H1 (cell line): ENCODE measurements around the gene SPACA5. TPM values are rescaled to one million over a fixed set of nuclear protein-coding genes. Genes with fewer than 3 reads are reported as not detected.

ENCODE experiments used
- CTCF ChIA-PET: fragments of 300-600 bp; sonication (Branson Sonifier 250); formaldehyde crosslinking; loops from one replicate; lab custom pipeline; 2021; ENCODE audit not compliant: partially characterized antibody; lab: Charles Lee
- POLR2A ChIA-PET: fragments of 300-600 bp; sonication (Branson Sonifier 250); formaldehyde crosslinking; loops from one replicate; lab custom pipeline; 2021; ENCODE audit warnings: inconsistent platforms; ENCODE audit not compliant: partially characterized antibody; lab: Charles Lee
- DNase-seq, 2 experiments: peaks; one replicate each; pipeline versions ENCODE4 v3.0.0 to v3.0.0-alpha.2; 2010 to 2022; ENCODE audit warnings: low spot score in 2 of 2, low read depth in 1 of 2, mixed read lengths in 1 of 2
- FAIRE-seq: peaks from 2 replicates; lab custom pipeline; 2011; peaks lifted over from hg19 to GRCh38; lab: Jason Lieb, UNC
- H2AFZ ChIP-seq: 2 replicates; pipeline ENCODE4 v1.8.1; 2012; ENCODE audit warnings: low read length, inconsistent platforms
- H2AK5ac ChIP-seq: 2 replicates; pipeline ENCODE4 v1.6.1; 2013; ENCODE audit warnings: low read depth, low read length
- H2BK120ac ChIP-seq: replicated peaks from 2 replicates; pipeline ENCODE3; 2013; ENCODE audit warnings: low read depth, low read length, inconsistent platforms
- H2BK12ac ChIP-seq: 2 replicates; pipeline ENCODE4 v1.6.1; 2013; ENCODE audit warnings: low read depth, low read length
- H2BK15ac ChIP-seq: 2 replicates; pipeline ENCODE4 v1.6.1; 2013; ENCODE audit warnings: low read length
- H2BK20ac ChIP-seq: 2 replicates; pipeline ENCODE4 v1.6.1; 2013; ENCODE audit warnings: low read length
- H2BK5ac ChIP-seq: 2 replicates; pipeline ENCODE4 v1.6.1; 2013; ENCODE audit warnings: low read depth, low read length
- H3K14ac ChIP-seq: 2 replicates; pipeline ENCODE4 v1.6.1; 2013; ENCODE audit warnings: inconsistent platforms; ENCODE audit not compliant: insufficient read length
- H3K18ac ChIP-seq: 2 replicates; pipeline ENCODE4 v1.6.1; 2013; ENCODE audit warnings: low read length; ENCODE audit errors: extremely low read depth
- H3K23ac ChIP-seq: 2 replicates; pipeline ENCODE4 v1.6.1; 2013; ENCODE audit warnings: inconsistent platforms; ENCODE audit not compliant: insufficient read length
- H3K23me2 ChIP-seq: 2 replicates; pipeline ENCODE4 v1.6.1; 2013; ENCODE audit warnings: low read depth, low read length
- H3K27ac ChIP-seq: 2 replicates; pipeline ENCODE4 v1.6.1; 2011; ENCODE audit warnings: low read depth, low read length, inconsistent platforms
- H3K27me3 ChIP-seq, 4 experiments: replicated peaks in 1 of 4; 1 replicate in 1 of 4; 2 replicates in 3 of 4; pipeline versions ENCODE4 v1.6.1 to v1.8.1; 2011 to 2013; ENCODE audit warnings: low read length in 3 of 4, mild to moderate bottlenecking in 3 of 4, inconsistent platforms in 2 of 4, mixed read lengths in 2 of 4, moderate library complexity in 1 of 4; ENCODE audit not compliant: control insufficient read depth in 3 of 4, insufficient read depth in 3 of 4; ENCODE audit errors: extremely low read depth in 1 of 4
- H3K36me3 ChIP-seq, 4 experiments: 2 replicates each; pipeline versions ENCODE4 v1.6.1 to v1.8.1; 2011 to 2013; ENCODE audit warnings: mild to moderate bottlenecking in 4 of 4, low read length in 3 of 4, moderate library complexity in 2 of 4, control low read depth in 1 of 4, inconsistent platforms in 1 of 4; ENCODE audit not compliant: insufficient read depth in 4 of 4, control insufficient read depth in 2 of 4
- H3K4ac ChIP-seq: replicated peaks from 2 replicates; pipeline ENCODE3; 2013; ENCODE audit warnings: low read length, low read depth, mixed read lengths, inconsistent platforms; ENCODE audit not compliant: insufficient read length
- H3K4me1 ChIP-seq, 4 experiments: replicated peaks in 1 of 4; 1 replicate in 1 of 4; 2 replicates in 3 of 4; pipeline versions ENCODE4 v1.6.1 to v1.8.1; 2011 to 2013; ENCODE audit warnings: low read length in 3 of 4, inconsistent platforms in 2 of 4, mixed read lengths in 1 of 4; ENCODE audit not compliant: insufficient read depth in 4 of 4, control insufficient read depth in 3 of 4
- H3K4me2 ChIP-seq, 2 experiments: 2 replicates each; pipeline versions ENCODE4 v1.6.1 to v1.8.1; 2011 to 2013; ENCODE audit warnings: low read depth in 2 of 2, low read length in 2 of 2, control low read depth in 1 of 2, inconsistent platforms in 1 of 2, mild to moderate bottlenecking in 1 of 2; ENCODE audit not compliant: insufficient read depth in 1 of 2
- H3K4me3 ChIP-seq, 4 experiments: fragments of 200-600, 300-600 bp in 1 of 4; sonication (generic), shearing (Covaris generic), sonication (Bioruptor Twin) in 1 of 4; 2 replicates each; pipeline versions ENCODE4 v1.5.1 to v1.8.1; 2011 to 2016; ENCODE audit warnings: low read length in 4 of 4, low read depth in 3 of 4, control low read depth in 2 of 4, inconsistent platforms in 2 of 4, mild to moderate bottlenecking in 2 of 4, mixed read lengths in 1 of 4, moderate library complexity in 1 of 4; ENCODE audit not compliant: insufficient read depth in 2 of 4; ENCODE audit errors: extremely low read depth in 1 of 4
- H3K56ac ChIP-seq: replicated peaks from 2 replicates; pipeline ENCODE3; 2013; ENCODE audit warnings: low read depth, mild to moderate bottlenecking, mixed read lengths, low read length, inconsistent platforms; ENCODE audit not compliant: insufficient read length
- H3K79me1 ChIP-seq: 2 replicates; pipeline ENCODE4 v1.6.1; 2013; ENCODE audit warnings: low read depth, low read length, control low read depth
- H3K79me2 ChIP-seq, 2 experiments: 2 replicates each; pipeline versions ENCODE4 v1.6.1 to v1.8.1; 2012 to 2013; ENCODE audit warnings: low read length in 2 of 2, mild to moderate bottlenecking in 2 of 2, inconsistent platforms in 1 of 2; ENCODE audit not compliant: insufficient read depth in 2 of 2, control insufficient read depth in 1 of 2
- H3K9ac ChIP-seq, 4 experiments: replicated peaks in 1 of 4; 1 replicate in 1 of 4; 2 replicates in 3 of 4; pipeline versions ENCODE4 v1.6.1 to v1.8.1; 2011 to 2013; ENCODE audit warnings: low read depth in 3 of 4, low read length in 3 of 4, control low read depth in 2 of 4, mild to moderate bottlenecking in 2 of 4, moderate library complexity in 2 of 4, inconsistent platforms in 1 of 4; ENCODE audit errors: extremely low read depth in 1 of 4
- H3K9me3 ChIP-seq, 2 experiments: 2 replicates each; pipeline versions ENCODE4 v1.6.1 to v1.8.1; 2012 to 2013; ENCODE audit warnings: mild to moderate bottlenecking in 2 of 2, moderate library complexity in 2 of 2, control low read depth in 1 of 2, inconsistent platforms in 1 of 2, low read depth in 1 of 2, low read length in 1 of 2, mixed read lengths in 1 of 2; ENCODE audit not compliant: insufficient read depth in 2 of 2
- H4K20me1 ChIP-seq, 2 experiments: replicated peaks in 1 of 2; 2 replicates each; pipeline versions ENCODE3 to v1.8.1; 2011 to 2013; ENCODE audit warnings: inconsistent platforms in 2 of 2, low read length in 2 of 2, mild to moderate bottlenecking in 1 of 2; ENCODE audit not compliant: insufficient read depth in 2 of 2, control insufficient read depth in 1 of 2
- H4K5ac ChIP-seq: 2 replicates; pipeline ENCODE4 v1.6.1; 2013; ENCODE audit warnings: low read length, low read depth, mixed read lengths, inconsistent platforms; ENCODE audit not compliant: insufficient read length
- H4K8ac ChIP-seq: 2 replicates; pipeline ENCODE4 v1.8.0; 2013; ENCODE audit warnings: mild to moderate bottlenecking, moderate library complexity, low read length, inconsistent platforms; ENCODE audit not compliant: insufficient read depth; ENCODE audit errors: extremely low read depth
- H4K91ac ChIP-seq: replicated peaks from 2 replicates; pipeline ENCODE3; 2013; ENCODE audit warnings: low read length, mixed read lengths, inconsistent platforms; ENCODE audit not compliant: insufficient read length
- KDM1A ChIP-seq: fragments of 200-600, 300-600 bp; sonication (generic); IDR thresholded peaks from 2 replicates; pipeline ENCODE4 v1.7.1; 2016; ENCODE audit warnings: mild to moderate bottlenecking, low read length, borderline replicate concordance
- POU5F1 ChIP-seq: IDR thresholded peaks from 2 replicates; pipeline ENCODE4 v1.6.1; 2011; ENCODE audit warnings: low read depth, mild to moderate bottlenecking, low read length, moderate library complexity
- WGBS, 2 experiments: shearing (Covaris generic) in 1 of 2; methylation state at CpG; one replicate each; pipeline versions ENCODE4 v1.1.6 to v1.1.7; 2013 to 2015; ENCODE audit warnings: low lambda C conversion rate in 2 of 2, mixed read lengths in 2 of 2, inconsistent platforms in 1 of 2, low coverage in 1 of 2, missing lambda C conversion rate in 1 of 2; ENCODE audit not compliant: insufficient replicate concordance in 2 of 2, insufficient coverage in 1 of 2, insufficient read length in 1 of 2; ENCODE audit errors: extremely low coverage in 1 of 2, missing lambda C conversion rate in 1 of 2; 5-methylcytosine and 5-hydroxymethylcytosine counted together
- polyA plus RNA-seq, 7 experiments: library from polyadenylated mRNA; depleted of rRNA in 3 of 7; stranded (reverse) in 5 of 7; unstranded in 2 of 7; fragments of >200 nt in 5 of 7; fragments of 200-250 nt in 2 of 7; gene quantifications; 1 replicate in 5 of 7; 2 replicates in 1 of 7; 4 replicates in 1 of 7; pipeline versions ENCODE4 v1.2.1 to v1.2.3, GENCODE V29; 2011 to 2013; ENCODE audit warnings: missing spikeins in 2 of 7, mixed read lengths in 2 of 7
- total RNA-seq: library from RNA; stranded (reverse); fragmentation: NEBNext Ultra II Directional; extraction: Animal tissue kit (Norgen Biotek cat#: 25700); gene quantifications from 2 replicates; pipeline ENCODE4 v1.2.1, GENCODE V29; 2021

SPACA5 gene
- total and polyA plus RNA-seq, 2 of the 8 experiments (the other 6 are each of a cell fraction or from before 2014, with no cell fraction given), result 0.26 TPM; not detected in 1

GRCh38 chrX:48022100-48022499 lies 15.3 kb downstream of the SPACA5 start:
- H2BK15ac ChIP-seq, result no peak overlapping the region
- no peak overlapping the region for H2AFZ ChIP-seq
- no peak overlapping the region for H3K4me3 ChIP-seq

More at GRCh38 chrX:48022100-48022499, 15.3 kb downstream of the SPACA5 start:
- H3K14ac ChIP-seq, result no peak overlapping the region
- ChIA-PET POLR2A (no interaction called here), CTCF (no interaction called here)
- H3K27me3 ChIP-seq, result no peaks in the 10 kb centered on the region
- H4K91ac ChIP-seq, result no peak overlapping the region
- no peaks in the 10 kb centered on the region; a peak in 1 of 4 replicates for H3K9me3 ChIP-seq
- DNase-seq (no peak), FAIRE-seq (no peak)
- no peaks in the 10 kb centered on the region for H3K79me2 ChIP-seq
- H2AK5ac ChIP-seq, result no peak overlapping the region
- H3K79me1 ChIP-seq, result no peaks in the 10 kb centered on the region
- H3K56ac ChIP-seq, result no peak overlapping the region
- H3K9ac ChIP-seq, result no peak overlapping the region
- H2BK120ac ChIP-seq, result no peak overlapping the region
- H3K4me2 ChIP-seq, result no peak overlapping the region; a peak in 2 of 4 replicates
- no peak overlapping the region for H2BK20ac ChIP-seq
- H3K18ac ChIP-seq, result no peak overlapping the region
- no peaks in the 10 kb centered on the region for H3K4me1 ChIP-seq
- no CpG with 5 or more reads among the region's 3 CpGs for WGBS, 2 experiments
- H3K23me2 ChIP-seq, result no peaks in the 10 kb centered on the region
- TF ChIP-seq POU5F1, result no peak
- TF ChIP-seq KDM1A, result no peak
- H3K4ac ChIP-seq, result no peak overlapping the region
- H3K36me3 ChIP-seq, result no peaks in the 10 kb centered on the region
- H4K8ac ChIP-seq, result no peak overlapping the region
- H3K27ac ChIP-seq, result no peak overlapping the region
- no peak overlapping the region for H4K5ac ChIP-seq
- no peak overlapping the region for H2BK5ac ChIP-seq
- no peak overlapping the region for H3K23ac ChIP-seq
- no peaks in the 10 kb centered on the region for H4K20me1 ChIP-seq
- no peak overlapping the region for H2BK12ac ChIP-seq
